SK-N-MC (cell line): Measurements from ENCODE around the gene EEFSEC.

ENCODE experiments used
- DNase-seq: peaks from one replicate; pipeline ENCODE4 v3.0.0-alpha.2; 2011; ENCODE audit warnings: low read depth, low spot score
- H3K27ac ChIP-seq: fragments of 200-600 bp; sonication (generic); 2 replicates; pipeline ENCODE4 v1.5.1; 2016; ENCODE audit warnings: mixed run types
- H3K36me3 ChIP-seq: fragments of 200-600 bp; sonication (generic); 2 replicates; pipeline ENCODE4 v1.6.1; 2017; ENCODE audit warnings: antibody characterized with exemption, low read length, mixed read lengths; ENCODE audit not compliant: insufficient read depth
- H3K4me3 ChIP-seq: fragments of 200-600 bp; sonication (generic); 2 replicates; pipeline ENCODE4 v1.5.1; 2016
- H3K9ac ChIP-seq: fragments of 200-600 bp; sonication (generic); 2 replicates; pipeline ENCODE4 v1.8.0; 2017; ENCODE audit warnings: mixed run types, mixed read lengths; ENCODE audit not compliant: insufficient read length
- H3K9me3 ChIP-seq: fragments of 200-600 bp; sonication (generic); 2 replicates; pipeline ENCODE4 v1.6.1; 2017; ENCODE audit warnings: low read depth, mild to moderate bottlenecking, antibody characterized with exemption, low read length, moderate library complexity, mixed read lengths
- EZH2 ChIP-seq: fragments of 200-600 bp; sonication (generic); IDR thresholded peaks from one replicate; pipeline ENCODE4 v1.6.1; 2017; ENCODE audit warnings: antibody characterized with exemption
- FOXP2 ChIP-seq: optimal IDR thresholded peaks from 2 replicates; pipeline ENCODE3; 2011; ENCODE audit warnings: mild to moderate bottlenecking, moderate library complexity; ENCODE audit not compliant: insufficient read depth; ENCODE audit errors: extremely low read length, control extremely low read depth
- POLR2AphosphoS5 ChIP-seq: IDR thresholded peaks from 2 replicates; pipeline ENCODE4 v1.6.1; 2012; ENCODE audit warnings: mild to moderate bottlenecking, low read depth, low read length, borderline replicate concordance

Gene EEFSEC

DNA sequence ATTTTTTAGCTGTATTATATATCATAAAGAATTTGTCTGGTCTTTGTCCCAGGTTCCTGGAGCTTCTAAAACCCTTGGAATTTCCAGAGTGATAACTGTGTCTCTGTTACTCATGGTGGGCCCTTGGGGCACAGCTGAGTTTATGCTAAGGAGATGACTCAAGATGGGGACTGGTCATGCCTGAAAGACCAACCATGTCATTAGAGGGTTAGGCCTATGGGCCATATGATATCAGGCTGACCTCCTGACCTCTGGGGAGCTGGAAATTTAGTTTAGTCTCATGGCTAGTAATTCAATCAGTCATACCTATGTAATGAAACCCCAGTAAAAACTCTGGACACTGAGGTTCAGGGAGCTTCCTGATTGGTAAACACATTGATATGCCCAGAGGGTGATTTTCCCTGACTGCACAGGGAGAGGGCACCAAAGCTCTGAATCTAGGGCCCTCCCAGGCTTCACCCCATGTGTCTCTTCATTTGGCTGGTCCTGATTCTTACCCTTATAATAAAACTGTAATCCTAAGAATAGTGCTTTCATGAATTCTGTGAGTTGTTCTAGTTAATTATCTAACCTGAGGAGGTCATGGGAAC lies 69.6 kb downstream of the EEFSEC start:
- no peak overlapping the region for H3K9ac ChIP-seq
- no peaks in the 10 kb centered on the region for H3K36me3 ChIP-seq
- peaks cover 8% of the 10 kb centered on the region; the same call in 1 of the 2 replicates for H3K9me3 ChIP-seq
- H3K4me3 ChIP-seq, result no peak overlapping the region
- TF ChIP-seq EZH2 (no peak), POLR2AphosphoS5 (no peak), FOXP2 (no peak)
- DNase-seq, result no peak
- no peak overlapping the region for H3K27ac ChIP-seq

DNA sequence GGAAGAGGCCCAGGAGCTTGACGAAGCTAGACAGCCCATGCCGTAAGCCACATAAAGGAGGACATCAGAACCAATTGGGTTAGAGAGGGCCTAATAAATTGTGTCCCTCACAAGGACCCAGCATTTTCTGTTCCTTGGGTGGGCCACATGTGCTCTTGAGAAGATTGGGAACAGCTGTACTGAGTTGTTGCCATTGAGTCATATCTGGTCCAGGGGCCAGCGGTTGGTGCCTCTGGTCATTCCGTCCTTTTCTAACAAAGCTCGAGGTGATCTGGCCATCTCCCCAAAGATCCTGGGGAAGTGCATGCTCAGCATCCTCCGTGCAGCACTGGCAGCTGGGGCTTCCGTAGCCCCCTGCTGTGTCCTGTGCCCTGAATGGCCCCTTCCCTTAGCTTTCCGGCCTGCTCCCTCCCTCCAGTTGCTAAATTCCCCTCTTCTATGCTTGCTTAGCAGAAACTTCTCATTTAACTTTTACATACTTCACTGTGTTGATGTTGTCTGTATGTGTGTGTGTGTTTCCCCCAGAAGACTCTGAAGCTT lies 73.0 kb downstream of the EEFSEC start:
- DNase-seq, result no peak
- no peak overlapping the region for H3K9ac ChIP-seq
- TF ChIP-seq POLR2AphosphoS5 (no peak), FOXP2 (no peak), EZH2 (no peak)
- H3K9me3 ChIP-seq, result peaks cover 8% of the 10 kb centered on the region; the same call in 1 of the 2 replicates
- H3K27ac ChIP-seq, result no peak overlapping the region
- no peaks in the 10 kb centered on the region for H3K36me3 ChIP-seq
- no peak overlapping the region for H3K4me3 ChIP-seq

DNA sequence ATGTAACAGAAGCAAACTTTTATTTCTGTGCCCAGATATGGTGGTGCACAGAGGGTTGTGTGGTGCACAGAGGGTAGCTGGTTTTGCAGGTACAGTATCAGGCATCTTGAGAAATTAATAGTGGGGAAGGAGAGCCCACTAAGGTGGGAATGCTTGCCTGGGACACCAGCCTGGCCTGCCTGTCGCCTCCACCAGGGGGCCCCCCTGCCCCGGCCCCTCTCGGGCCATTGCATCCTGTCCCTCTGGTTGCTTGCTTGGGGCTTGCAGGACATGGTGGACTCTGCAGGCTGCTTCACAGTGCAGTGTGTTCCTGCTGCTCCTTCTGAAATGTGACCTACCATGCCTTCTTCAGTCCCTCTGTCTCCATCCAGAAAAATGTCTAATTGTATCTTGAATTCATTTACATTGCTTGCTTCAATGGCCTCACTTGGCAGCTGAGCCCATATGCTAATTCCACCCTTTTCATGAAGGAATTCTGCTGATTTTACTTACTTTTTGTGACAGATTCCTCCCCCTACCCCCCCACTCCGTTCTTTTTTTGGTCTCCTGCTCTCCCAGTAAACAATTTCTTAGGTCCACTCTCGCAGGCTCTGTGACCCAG lies 73.6 kb downstream of the EEFSEC start:
- TF ChIP-seq EZH2, result no peak
- TF ChIP-seq POLR2AphosphoS5, result no peak
- Histone ChIP-seq H3K27ac (no peak overlapping the region), H3K36me3 (no peaks in the 10 kb centered on the region), H3K9ac (no peak overlapping the region), H3K4me3 (no peak overlapping the region), H3K9me3 (peaks cover 8% of the 10 kb centered on the region; the same call in 1 of the 2 replicates)
- DNase-seq, result no peak

DNA sequence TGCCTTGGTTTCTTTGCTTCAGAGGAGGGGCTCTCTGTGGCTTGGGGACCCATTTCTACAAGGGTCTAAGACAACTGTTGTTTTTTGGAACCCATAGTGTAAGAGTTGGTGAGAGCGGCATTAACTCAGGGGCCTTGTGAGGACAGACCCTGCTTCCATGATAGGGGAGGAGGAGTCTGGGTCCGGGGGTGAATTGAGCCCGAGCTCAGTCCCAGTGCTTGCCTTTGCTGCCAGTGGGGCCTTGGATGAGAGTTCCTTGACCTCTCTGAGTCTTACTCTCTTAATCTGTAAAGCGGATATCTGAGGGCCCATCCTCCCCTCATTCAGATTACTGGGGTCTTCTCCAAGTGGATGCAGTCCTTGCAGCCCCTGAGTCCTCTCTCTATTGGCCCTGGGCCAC lies 74.2 kb downstream of the EEFSEC start:
- Histone ChIP-seq H3K4me3 (no peak overlapping the region), H3K36me3 (no peaks in the 10 kb centered on the region), H3K9ac (no peak overlapping the region), H3K9me3 (peaks cover 8% of the 10 kb centered on the region; the same call in 1 of the 2 replicates), H3K27ac (no peak overlapping the region)
- DNase-seq, result no peak
- no peak for TF ChIP-seq EZH2
- no peak for TF ChIP-seq POLR2AphosphoS5
- TF ChIP-seq FOXP2, result no peak

DNA sequence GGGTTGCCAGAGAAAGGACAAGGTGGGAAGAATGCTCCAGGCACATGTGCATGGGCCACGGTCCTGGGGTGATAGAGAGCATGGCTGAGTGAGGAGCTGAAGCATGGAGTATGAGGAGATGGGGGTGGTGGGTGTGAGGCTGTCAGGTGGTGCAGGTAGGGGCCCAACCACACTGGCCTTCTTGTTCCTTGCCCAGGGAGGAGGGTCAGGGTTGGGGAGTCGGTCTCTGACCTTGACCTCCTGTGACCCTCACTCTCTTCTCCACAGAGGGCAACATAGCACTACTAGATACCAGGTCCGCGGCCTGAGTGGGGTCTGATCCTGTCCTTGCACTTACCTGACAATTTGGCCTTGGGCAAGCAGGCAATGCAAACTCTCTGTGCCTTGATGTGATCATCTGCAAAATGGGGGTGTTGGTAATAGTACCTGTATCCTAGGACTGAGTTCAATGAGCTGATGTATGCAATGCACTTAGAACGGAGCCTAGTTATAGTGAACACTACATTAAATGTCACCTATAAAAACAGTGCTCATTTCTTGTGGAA lies 75.2 kb downstream of the EEFSEC start:
- Histone ChIP-seq H3K4me3 (no peak overlapping the region), H3K9me3 (0 out of 2 replicates have a peak, but pooled peaks cover under 1% of the 10 kb centered on the region), H3K36me3 (no peaks in the 10 kb centered on the region), H3K27ac (no peak overlapping the region), H3K9ac (no peak overlapping the region)
- TF ChIP-seq POLR2AphosphoS5 (no peak), FOXP2 (no peak)
- no peak for DNase-seq

DNA sequence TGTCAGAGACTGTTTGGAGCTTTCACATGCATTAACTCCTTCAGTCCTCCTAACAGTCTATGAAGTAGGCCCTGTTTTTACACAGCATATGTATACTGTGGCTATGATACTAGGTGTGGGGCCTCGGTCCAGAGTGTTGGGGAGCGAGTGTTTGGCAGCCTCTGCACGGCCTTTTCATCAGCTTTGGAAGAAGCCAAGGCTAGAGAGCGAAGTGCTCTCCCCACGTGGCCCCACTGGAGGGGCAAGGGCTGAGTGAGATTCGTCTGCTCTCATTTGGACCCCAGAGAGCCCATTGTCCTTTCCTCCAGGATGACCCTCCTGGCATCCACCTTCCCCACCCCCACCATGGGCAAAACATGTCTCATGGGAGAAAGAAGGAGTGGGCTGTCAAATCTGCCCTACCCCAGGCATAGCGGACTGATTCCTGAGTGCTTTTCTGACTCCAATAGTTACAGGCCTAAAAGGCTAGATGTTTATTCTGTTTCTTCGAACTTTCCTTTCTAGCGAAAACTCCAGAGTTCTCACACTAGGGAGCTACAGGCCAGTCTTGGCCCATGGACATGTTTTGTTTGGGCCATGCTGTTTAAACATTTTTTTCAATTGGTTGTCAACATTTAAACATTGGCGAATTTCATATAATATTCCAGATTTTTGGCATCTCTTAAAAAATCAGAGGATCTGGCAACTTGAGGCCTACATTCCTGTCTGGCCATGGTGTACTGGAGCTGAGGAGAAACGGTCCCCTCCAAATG lies 76.0 kb downstream of the EEFSEC start:
- no peaks in the 10 kb centered on the region for H3K9me3 ChIP-seq
- no peak overlapping the region for H3K9ac ChIP-seq
- no peak overlapping the region for H3K4me3 ChIP-seq
- no peaks in the 10 kb centered on the region for H3K36me3 ChIP-seq
- no peak overlapping the region for H3K27ac ChIP-seq
- DNase-seq, result no peak
- TF ChIP-seq EZH2, result no peak
- TF ChIP-seq POLR2AphosphoS5, result no peak
- no peak for TF ChIP-seq FOXP2

DNA sequence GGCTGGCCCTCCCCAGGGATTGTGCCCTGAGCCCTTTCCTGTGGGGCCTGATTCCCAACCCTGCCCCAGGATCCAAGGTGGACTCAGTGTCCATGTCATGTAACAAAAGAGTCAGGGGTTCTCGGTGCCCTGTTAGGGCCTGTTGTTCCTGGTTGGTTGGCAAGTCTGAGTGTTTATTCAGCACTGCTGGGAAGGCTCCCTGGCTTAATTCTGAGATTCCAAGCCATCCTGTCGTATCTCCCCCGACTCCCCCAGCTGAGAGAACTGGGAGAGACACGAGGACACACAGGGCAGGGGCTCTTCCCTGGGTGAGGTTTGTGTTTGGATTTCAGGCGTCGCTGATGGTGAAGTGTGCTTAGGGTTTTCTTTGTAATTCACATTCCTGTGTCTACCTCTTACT lies 78.3 kb downstream of the EEFSEC start:
- Histone ChIP-seq H3K9me3 (no peaks in the 10 kb centered on the region), H3K4me3 (no peak overlapping the region; the same call in 1 of the 2 replicates), H3K36me3 (no peaks in the 10 kb centered on the region), H3K27ac (no peak overlapping the region), H3K9ac (no peak overlapping the region)
- TF ChIP-seq POLR2AphosphoS5 (no peak), FOXP2 (no peak), EZH2 (no peak)
- no peak for DNase-seq
